Activated CD4-positive, alpha-beta T cell treated with anti-CD3 and anti-CD28 coated beads, Interleukin-2, amount 50 U/mL, for 16 hours (primary cell): ENCODE measurements around the gene MRPL58.

Experiments
- DNase-seq: peaks from one replicate; pipeline ENCODE4 v3.0.0-alpha.2; 2020

MRPL58 gene

DNA sequence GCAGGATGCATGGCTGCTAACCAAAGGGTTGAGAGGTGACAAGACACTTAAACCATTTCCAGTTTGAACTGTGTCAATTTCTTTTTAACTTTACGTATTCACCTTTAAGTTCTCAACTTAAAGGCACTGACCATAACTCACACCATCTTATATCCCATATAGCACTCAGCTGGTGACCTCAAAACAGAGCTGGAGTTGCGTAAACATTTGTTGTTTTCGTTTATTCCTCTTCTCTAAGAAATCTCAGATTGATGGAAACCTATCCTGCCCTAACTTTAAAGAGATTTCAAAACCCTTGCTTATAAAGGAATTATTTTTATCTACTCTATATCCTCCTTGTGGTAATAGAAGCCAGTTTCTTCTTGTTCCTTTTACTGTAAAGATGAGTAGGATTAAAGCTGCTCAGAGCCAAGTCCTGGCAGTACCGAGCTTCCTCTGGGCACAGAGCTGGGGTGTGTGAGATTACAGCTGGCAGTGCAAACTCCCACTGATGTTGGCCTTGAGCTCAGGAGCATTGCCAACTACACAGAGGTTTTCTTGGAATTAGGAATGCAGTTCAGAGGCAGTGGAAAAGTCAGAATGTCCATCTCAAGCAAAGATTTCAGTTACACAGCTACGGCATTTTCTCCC is 35.9 kb downstream of the MRPL58 start:
- no peak for DNase-seq

- no peak for DNase-seq
Measured at GRCh38 chr17:75049057-75049456, 36.6 kb downstream of the MRPL58 start.

- DNase-seq: no peak
Measured at GRCh38 chr17:75049706-75050105, 37.2 kb downstream of the MRPL58 start.

DNA sequence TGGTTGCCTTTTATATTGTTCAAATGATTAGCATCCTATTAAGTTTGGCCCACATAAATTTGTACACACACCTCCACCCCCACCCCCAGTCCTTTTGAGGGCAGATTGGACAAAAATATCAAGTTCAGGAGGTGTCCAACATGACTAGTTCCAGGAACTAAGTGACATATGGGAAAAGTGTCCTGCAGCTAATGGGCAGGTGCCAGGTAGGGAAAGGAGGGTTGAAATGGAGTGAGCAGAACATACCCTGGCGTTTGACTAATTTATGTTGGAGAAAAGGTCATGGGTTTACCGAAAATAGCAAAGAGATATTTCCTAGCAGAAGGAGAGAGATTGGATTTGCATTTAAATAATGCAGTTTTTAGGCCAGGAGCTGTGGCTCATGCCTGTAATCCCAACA is 39.5 kb downstream of the MRPL58 start:
- no peak for DNase-seq

- no peak for DNase-seq
Measured at GRCh38 chr17:75059369-75060345, 47.2 kb downstream of the MRPL58 start.

- no peak for DNase-seq
Measured at GRCh38 chr17:75060434-75061054, 48.1 kb downstream of the MRPL58 start.

- DNase-seq: no peak
Measured at GRCh38 chr17:75061055-75061438, 48.6 kb downstream of the MRPL58 start.

GRCh38 chr17:75061618-75062017 is 49.1 kb downstream of the MRPL58 start:
- DNase-seq: no peak

GRCh38 chr17:75063201-75063600 is 50.7 kb downstream of the MRPL58 start:
- no peak for DNase-seq

DNA sequence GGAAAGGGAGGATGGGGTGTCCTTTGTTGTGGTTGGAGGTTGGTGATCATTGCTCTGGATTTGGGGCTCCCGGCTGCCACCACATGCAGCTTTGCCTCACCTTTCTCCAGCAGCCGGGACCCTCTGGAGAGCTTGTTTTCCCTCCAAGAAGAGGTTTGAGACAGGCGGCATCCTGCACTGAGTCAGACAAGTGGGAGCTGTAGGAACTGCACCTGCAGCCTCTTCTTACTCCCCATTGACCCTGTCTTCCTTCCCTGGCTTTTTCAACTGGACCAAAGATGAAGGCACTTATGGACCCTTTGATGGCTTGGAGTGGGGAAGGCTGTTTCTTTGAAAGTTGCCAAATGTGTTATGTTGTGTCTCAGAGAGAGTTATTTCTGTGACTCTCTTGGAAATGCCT is 51.2 kb downstream of the MRPL58 start:
- no peak for DNase-seq

DNA sequence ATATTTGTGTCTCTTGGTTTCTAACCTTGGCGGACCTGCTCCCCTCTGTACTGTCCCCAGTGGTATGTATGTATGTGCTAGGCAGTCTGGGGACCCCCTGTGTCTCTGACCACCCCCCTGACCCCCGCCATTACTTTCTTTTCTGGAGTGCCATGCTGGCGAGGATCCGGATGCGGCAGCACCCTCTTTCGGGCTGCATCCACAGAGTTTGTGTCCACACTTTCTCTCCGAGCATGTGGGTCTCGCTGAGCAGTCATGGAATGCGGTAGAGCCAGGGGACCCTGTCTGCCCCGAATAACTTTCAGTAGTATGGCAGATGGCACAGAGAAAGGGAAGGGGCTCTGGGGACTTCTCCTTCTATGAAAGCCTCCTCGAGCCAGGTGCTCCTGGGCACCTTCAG is 51.6 kb downstream of the MRPL58 start:
- DNase-seq: no peak

GRCh38 chr17:75064460-75064859 is 52.0 kb downstream of the MRPL58 start:
- DNase-seq: no peak

- no peak for DNase-seq
Measured at GRCh38 chr17:75064867-75065561, 52.5 kb downstream of the MRPL58 start.

DNA sequence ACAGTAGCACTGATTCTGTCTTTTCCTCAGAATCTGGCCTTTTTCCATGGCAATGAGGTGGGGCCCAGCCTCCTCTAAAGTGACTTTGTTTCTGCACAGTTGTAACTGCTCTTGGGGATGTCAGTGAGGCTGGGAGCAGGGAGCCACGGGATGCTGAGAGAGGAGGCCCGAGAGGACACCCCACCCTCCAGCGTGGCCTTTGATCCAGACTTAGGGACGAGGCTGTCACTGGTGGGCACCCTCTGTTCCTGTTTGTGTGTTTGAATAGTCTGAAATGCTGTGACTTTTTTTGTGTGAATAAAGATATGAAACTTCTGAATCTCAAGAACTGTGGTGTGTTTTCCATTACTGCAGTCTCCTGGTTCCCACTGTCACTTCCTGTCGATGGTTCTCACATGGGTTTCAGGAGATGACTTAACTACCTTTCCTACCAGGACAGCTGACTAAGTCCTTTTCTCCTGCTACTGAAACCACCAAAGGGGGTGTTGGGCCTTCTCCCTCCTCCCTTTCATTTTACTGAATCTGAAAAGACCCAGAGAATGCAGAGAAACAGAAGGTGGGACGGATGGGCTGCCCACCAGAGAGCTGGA is 53.2 kb downstream of the MRPL58 start:
- peak; percentile 59 for DNase-seq

GRCh38 chr17:75067856-75068255 is 55.4 kb downstream of the MRPL58 start:
- peak; percentile 70 for DNase-seq

DNA sequence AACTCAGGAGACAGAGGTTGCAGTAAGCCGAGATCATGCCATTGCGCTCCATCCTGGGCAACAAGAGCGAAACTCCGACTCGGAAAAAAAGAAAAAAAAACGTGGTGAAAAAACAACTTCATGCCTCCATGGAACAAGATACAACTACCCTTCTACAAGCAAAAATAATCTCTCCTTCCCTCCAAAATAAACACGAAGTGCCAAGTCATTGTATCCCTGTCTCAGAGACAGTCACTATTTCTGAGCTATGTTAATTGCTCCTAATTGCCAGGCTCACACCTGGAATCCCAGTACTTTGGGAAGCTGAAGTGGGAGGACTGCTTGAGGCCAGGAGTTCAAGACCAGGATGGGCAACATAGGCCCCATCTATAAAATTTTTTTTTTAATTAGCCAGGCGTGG is 56.3 kb downstream of the MRPL58 start:
- DNase-seq: no peak

DNA sequence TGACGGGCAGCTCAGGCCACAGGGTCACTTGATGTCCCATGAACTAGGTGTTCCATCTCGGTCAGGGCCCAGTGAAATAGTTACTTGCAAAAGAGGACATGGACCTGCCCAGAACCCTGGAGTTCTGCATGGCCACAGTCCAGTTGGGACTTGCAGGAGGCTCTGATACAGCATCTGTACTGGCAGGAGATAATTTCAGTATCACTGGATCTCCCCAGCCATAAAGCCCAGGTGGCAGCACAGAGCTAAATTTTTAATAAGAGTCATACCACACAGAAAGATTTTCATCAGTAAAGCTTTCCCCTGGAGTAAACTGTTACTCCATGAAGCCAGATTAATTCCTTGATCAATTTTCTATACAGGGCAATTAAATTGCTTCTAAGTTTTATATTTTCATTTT is 57.3 kb downstream of the MRPL58 start:
- DNase-seq: no peak
